GM18861 (cell line): ENCODE data around the gene CHRDL2.
"Not testable (repeated sequence)": the region's sequence is repeated elsewhere in the genome, so short reads cannot be mapped to it uniquely, and the experiment has no call there.

ENCODE experiments used
- ATAC-seq: cut with Tn5 transposase; IDR thresholded peaks from one replicate; pipeline ENCODE4 v1.9.1; 2021; ENCODE audit not compliant: unreplicated experiment

CHRDL2 gene

GRCh38 chr11:74731301-74732094 is at the start of gene CHRDL2:
Gene CHRDL2 (minus strand): TSS chr11:74731426. CDS start chr11:74730888, 538 bp downstream.
- no peak for ATAC-seq

GRCh38 chr11:74780248-74781005 is 49.2 kb upstream of the CHRDL2 start:
- ATAC-seq = no peak

- ATAC-seq = no peak
These were observed 47.4 kb upstream of the CHRDL2 start for GRCh38 chr11:74778581-74778980.

- ATAC-seq = no peak
These were observed 46.7 kb upstream of the CHRDL2 start for GRCh38 chr11:74777877-74778276.

- ATAC-seq = no peak
These were observed 45.8 kb upstream of the CHRDL2 start for GRCh38 chr11:74777038-74777437.

- no peak for ATAC-seq
These were observed 45.3 kb upstream of the CHRDL2 start for GRCh38 chr11:74776546-74776945.

- ATAC-seq = no peak
These were observed 44.5 kb upstream of the CHRDL2 start for GRCh38 chr11:74775762-74776161.

GRCh38 chr11:74773476-74773875 is 42.2 kb upstream of the CHRDL2 start:
- ATAC-seq = no peak

- ATAC-seq = no peak
These were observed 39.9 kb upstream of the CHRDL2 start for GRCh38 chr11:74771139-74771538.

- ATAC-seq = no peak
These were observed 39.2 kb upstream of the CHRDL2 start for GRCh38 chr11:74770456-74770855.

- no peak for ATAC-seq
These were observed 38.0 kb upstream of the CHRDL2 start for GRCh38 chr11:74769055-74769707.

- ATAC-seq = peak; percentile 49
These were observed 37.0 kb upstream of the CHRDL2 start for GRCh38 chr11:74768172-74768651.

- ATAC-seq = no peak
These were observed 35.7 kb upstream of the CHRDL2 start for GRCh38 chr11:74766905-74767304.

- no peak for ATAC-seq
These were observed 25.3 kb upstream of the CHRDL2 start for GRCh38 chr11:74756571-74756970.

GRCh38 chr11:74755395-74755995 is 24.3 kb upstream of the CHRDL2 start:
- ATAC-seq = peak; percentile 7

- ATAC-seq = peak; percentile 58
These were observed 23.5 kb upstream of the CHRDL2 start for GRCh38 chr11:74754507-74755252.

- ATAC-seq = no peak
These were observed 20.1 kb upstream of the CHRDL2 start for GRCh38 chr11:74751303-74751702.

- not testable (repeated sequence) for ATAC-seq
These were observed 19.4 kb upstream of the CHRDL2 start for GRCh38 chr11:74750598-74750997.

- no peak for ATAC-seq
These were observed 18.7 kb upstream of the CHRDL2 start for GRCh38 chr11:74749965-74750296.

- peak; percentile 33 for ATAC-seq
These were observed 18.1 kb upstream of the CHRDL2 start for GRCh38 chr11:74749127-74749964.
